ENCODE data around the gene PRPF8. TPM values are rescaled to one million over a fixed set of nuclear protein-coding genes. Genes with fewer than 3 reads are reported as not detected.

The PRPF8 gene
- total and polyA plus RNA-seq, 2 donors (not counting 1 experiment from before 2014, with no cell fraction given) = 177 to 423 TPM

DNA sequence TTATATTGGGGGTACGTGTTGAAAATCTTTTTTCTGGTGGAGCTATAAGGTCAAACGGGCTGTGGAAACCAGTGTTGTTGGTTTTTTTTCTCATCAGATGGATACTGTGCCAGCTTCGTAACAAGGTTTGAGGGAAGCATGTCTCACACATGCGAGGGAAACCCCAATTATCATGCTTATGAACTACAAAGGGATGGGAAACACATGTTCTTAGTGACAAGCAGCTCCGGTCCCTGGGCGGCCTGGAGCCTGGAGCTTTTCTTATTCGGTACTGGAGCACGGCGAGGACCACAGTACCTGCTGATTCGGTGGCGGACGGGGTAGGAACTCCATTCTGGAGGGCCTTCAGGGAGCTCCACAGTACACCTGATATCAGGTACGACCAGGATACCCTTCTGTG, 68.6 kb downstream of the PRPF8 start:
- no peak for TF ChIP-seq EZH2 (IDR thresholded peaks at IDR 0.05; ENCODE audit: borderline replicate concordance, insufficient read depth, low read depth, low read length, poor library complexity, severe bottlenecking)
- TF ChIP-seq, protein P1, sequence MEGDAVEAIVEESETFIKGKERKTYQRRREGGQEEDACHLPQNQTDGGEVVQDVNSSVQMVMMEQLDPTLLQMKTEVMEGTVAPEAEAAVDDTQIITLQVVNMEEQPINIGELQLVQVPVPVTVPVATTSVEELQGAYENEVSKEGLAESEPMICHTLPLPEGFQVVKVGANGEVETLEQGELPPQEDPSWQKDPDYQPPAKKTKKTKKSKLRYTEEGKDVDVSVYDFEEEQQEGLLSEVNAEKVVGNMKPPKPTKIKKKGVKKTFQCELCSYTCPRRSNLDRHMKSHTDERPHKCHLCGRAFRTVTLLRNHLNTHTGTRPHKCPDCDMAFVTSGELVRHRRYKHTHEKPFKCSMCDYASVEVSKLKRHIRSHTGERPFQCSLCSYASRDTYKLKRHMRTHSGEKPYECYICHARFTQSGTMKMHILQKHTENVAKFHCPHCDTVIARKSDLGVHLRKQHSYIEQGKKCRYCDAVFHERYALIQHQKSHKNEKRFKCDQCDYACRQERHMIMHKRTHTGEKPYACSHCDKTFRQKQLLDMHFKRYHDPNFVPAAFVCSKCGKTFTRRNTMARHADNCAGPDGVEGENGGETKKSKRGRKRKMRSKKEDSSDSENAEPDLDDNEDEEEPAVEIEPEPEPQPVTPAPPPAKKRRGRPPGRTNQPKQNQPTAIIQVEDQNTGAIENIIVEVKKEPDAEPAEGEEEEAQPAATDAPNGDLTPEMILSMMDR (IDR thresholded peaks at IDR 0.05) = no peak
- no peak overlapping the region for H3K4me3 Mint-ChIP-seq
- no peak overlapping the region for H3K4me3 ChIP-seq (ENCODE audit: control extremely low read depth in 1 of 5, extremely low read depth in 1 of 5, insufficient read depth in 1 of 5, low read depth in 2 of 5, low read length in 4 of 5)
- H3K9ac ChIP-seq (ENCODE audit: low read length) = no peak overlapping the region
- H3K27me3 ChIP-seq (replicated peaks in 1 of 4; ENCODE audit: control extremely low read depth in 1 of 4, control insufficient read depth in 3 of 4, insufficient read depth in 4 of 4, low read length in 3 of 4) = no peaks in the 10 kb centered on the region
- H3K27me3 Mint-ChIP-seq = no peaks in the 10 kb centered on the region
- ATAC-seq (ENCODE audit: low read depth) (no peak), DNase-seq (no peak)
- no peaks in the 10 kb centered on the region for H3K9me3 ChIP-seq (ENCODE audit: control extremely low read depth in 1 of 3, control insufficient read depth in 2 of 3, insufficient read depth in 1 of 3, low read length in 2 of 3)
- H3K27ac ChIP-seq (ENCODE audit: low read length in 2 of 2) = no peak overlapping the region
- ChIA-PET CTCF (interaction anchor here (0.5 to 5.5 kb wide), 5 partner anchors 8 to 199 kb away, joined by 3 to 28 read pairs (median 3); no protein-coding TSS in a partner anchor), POLR2A (no interaction called here)
- no peak overlapping the region for H3K27ac Mint-ChIP-seq
- no peaks in the 10 kb centered on the region for H3K4me1 ChIP-seq (ENCODE audit: control insufficient read depth in 2 of 2, insufficient read depth in 2 of 2, low read length in 2 of 2)
- H3K4me1 Mint-ChIP-seq = peaks cover 4% of the 10 kb centered on the region
- peaks cover 50% of the 10 kb centered on the region for H3K79me2 ChIP-seq (ENCODE audit: control insufficient read depth, insufficient read depth, low read length)
- H3K9me3 Mint-ChIP-seq (ENCODE audit: insufficient read depth) = no peaks in the 10 kb centered on the region
- intact Hi-C loops (cut with micrococcal nuclease) = no loop called here
- peaks cover 3 to 52% of the 10 kb centered on the region in 2 experiments for H3K36me3 ChIP-seq (replicated peaks in 1 of 2; ENCODE audit: control extremely low read depth in 1 of 2, control insufficient read depth in 1 of 2, extremely low read depth in 1 of 2, insufficient read depth in 2 of 2, low read length in 1 of 2)
- H3K4me2 ChIP-seq (replicated peaks; ENCODE audit: low read depth, low read length, poor library complexity, severe bottlenecking) = no peak overlapping the region
- no peak overlapping the region for H2AFZ ChIP-seq (ENCODE audit: insufficient read depth, low read depth, low read length, poor library complexity, severe bottlenecking)
- 90% methylated on average over 11 of the region's 13 CpGs for WGBS (ENCODE audit: insufficient coverage)
- H4K20me1 ChIP-seq (ENCODE audit: control insufficient read depth, insufficient read depth, low read length, poor library complexity, severe bottlenecking) = peaks cover 36% of the 10 kb centered on the region

GRCh38 chr17:1612400-1612799, 72.3 kb downstream of the PRPF8 start:
- peaks cover 12% of the 10 kb centered on the region for H3K4me1 Mint-ChIP-seq
- H4K20me1 ChIP-seq (ENCODE audit: control insufficient read depth, insufficient read depth, low read length, poor library complexity, severe bottlenecking) = peaks cover 8% of the 10 kb centered on the region
- no peaks in the 10 kb centered on the region for H3K27me3 Mint-ChIP-seq
- DNase-seq = no peak
- H3K27ac Mint-ChIP-seq = no peak overlapping the region
- H3K9me3 ChIP-seq (ENCODE audit: control extremely low read depth in 1 of 3, control insufficient read depth in 2 of 3, insufficient read depth in 1 of 3, low read length in 2 of 3) = no peaks in the 10 kb centered on the region
- no peak overlapping the region for H3K4me2 ChIP-seq (replicated peaks; ENCODE audit: low read depth, low read length, poor library complexity, severe bottlenecking)
- POLR2A ChIA-PET = interaction anchor here (0.7 kb wide), 1 partner anchor 46 kb away, joined by 4 read pairs; no protein-coding TSS in a partner anchor
- ATAC-seq (ENCODE audit: low read depth) = no peak
- no peak overlapping the region for H2AFZ ChIP-seq (ENCODE audit: insufficient read depth, low read depth, low read length, poor library complexity, severe bottlenecking)
- peaks cover 0 to 2% of the 10 kb centered on the region in 2 donors for H3K4me1 ChIP-seq (ENCODE audit: control insufficient read depth in 2 of 2, insufficient read depth in 2 of 2, low read length in 2 of 2)
- intact Hi-C loops (cut with micrococcal nuclease) = no loop called here
- H3K36me3 ChIP-seq (replicated peaks in 1 of 2; ENCODE audit: control extremely low read depth in 1 of 2, control insufficient read depth in 1 of 2, extremely low read depth in 1 of 2, insufficient read depth in 2 of 2, low read length in 1 of 2) = peaks cover 3 to 57% of the 10 kb centered on the region in 2 experiments
- H3K4me3 ChIP-seq (ENCODE audit: control extremely low read depth in 1 of 5, extremely low read depth in 1 of 5, insufficient read depth in 1 of 5, low read depth in 2 of 5, low read length in 4 of 5) = no peak overlapping the region
- no peaks in the 10 kb centered on the region for H3K9me3 Mint-ChIP-seq (ENCODE audit: insufficient read depth)
- TF ChIP-seq, protein P1 (IDR thresholded peaks at IDR 0.05) = no peak
- TF ChIP-seq EZH2 (IDR thresholded peaks at IDR 0.05; ENCODE audit: borderline replicate concordance, insufficient read depth, low read depth, low read length, poor library complexity, severe bottlenecking) = no peak
- no peak overlapping the region for H3K9ac ChIP-seq (ENCODE audit: low read length)
- no peak overlapping the region for H3K4me3 Mint-ChIP-seq
- no peak overlapping the region for H3K27ac ChIP-seq (ENCODE audit: low read length in 2 of 2)
- WGBS (ENCODE audit: insufficient coverage) = 98% methylated on average over 15 of the region's 16 CpGs
- peaks cover 25% of the 10 kb centered on the region for H3K79me2 ChIP-seq (ENCODE audit: control insufficient read depth, insufficient read depth, low read length)
- no peaks in the 10 kb centered on the region for H3K27me3 ChIP-seq (replicated peaks in 1 of 4; ENCODE audit: control extremely low read depth in 1 of 4, control insufficient read depth in 3 of 4, insufficient read depth in 4 of 4, low read length in 3 of 4)
- CTCF ChIA-PET = interaction anchor here (1.1 kb wide), 1 partner anchor 38 kb away, joined by 3 read pairs; no protein-coding TSS in a partner anchor

All from B cell (primary cell).